Left forelimb (tissue), 1 donor: ENCODE results near the gene USP17L29.
A peak's percentile ranks its signal among the peaks of the same experiment; 100 is the strongest.
"Not testable (repeated sequence)": the region's sequence is repeated elsewhere in the genome, so short reads cannot be mapped to it uniquely, and the experiment has no call there.

Experiments
- DNase-seq: peaks from one replicate; pipeline ENCODE4 v3.0.0-alpha.2; 2018; ENCODE audit warnings: low spot score

Gene USP17L29, protein sequence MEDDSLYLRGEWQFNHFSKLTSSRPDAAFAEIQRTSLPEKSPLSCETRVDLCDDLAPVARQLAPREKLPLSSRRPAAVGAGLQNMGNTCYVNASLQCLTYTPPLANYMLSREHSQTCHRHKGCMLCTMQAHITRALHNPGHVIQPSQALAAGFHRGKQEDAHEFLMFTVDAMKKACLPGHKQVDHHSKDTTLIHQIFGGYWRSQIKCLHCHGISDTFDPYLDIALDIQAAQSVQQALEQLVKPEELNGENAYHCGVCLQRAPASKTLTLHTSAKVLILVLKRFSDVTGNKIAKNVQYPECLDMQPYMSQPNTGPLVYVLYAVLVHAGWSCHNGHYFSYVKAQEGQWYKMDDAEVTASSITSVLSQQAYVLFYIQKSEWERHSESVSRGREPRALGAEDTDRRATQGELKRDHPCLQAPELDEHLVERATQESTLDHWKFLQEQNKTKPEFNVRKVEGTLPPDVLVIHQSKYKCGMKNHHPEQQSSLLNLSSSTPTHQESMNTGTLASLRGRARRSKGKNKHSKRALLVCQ

GRCh38 chr4:9353338-9353737 lies at the start of gene USP17L29:
USP17L29 (plus strand) TSS chr4:9353638; CDS start chr4:9353638, 0 bp downstream.
- DNase-seq, result not testable (repeated sequence)

DNA sequence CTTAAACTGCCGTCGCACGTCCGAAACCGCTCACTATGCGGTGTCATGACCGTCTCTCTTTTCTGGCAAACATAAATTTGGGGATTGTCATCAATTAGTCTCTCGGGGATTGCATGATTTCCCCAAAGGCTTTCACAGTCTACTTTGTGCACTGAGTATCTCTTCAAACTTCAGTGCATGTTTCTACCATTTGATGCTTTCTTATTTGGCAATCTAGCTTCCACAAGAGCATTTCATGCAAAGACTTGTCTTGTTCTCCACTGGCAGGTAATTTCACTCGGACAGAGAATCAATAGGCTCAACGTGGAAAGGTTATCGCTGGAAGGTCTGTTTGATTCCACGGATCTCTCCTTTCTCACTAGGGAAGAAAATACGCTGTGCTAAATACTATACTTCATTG lies 29.2 kb upstream of the USP17L29 start:
- DNase-seq, result not testable (repeated sequence)

DNA sequence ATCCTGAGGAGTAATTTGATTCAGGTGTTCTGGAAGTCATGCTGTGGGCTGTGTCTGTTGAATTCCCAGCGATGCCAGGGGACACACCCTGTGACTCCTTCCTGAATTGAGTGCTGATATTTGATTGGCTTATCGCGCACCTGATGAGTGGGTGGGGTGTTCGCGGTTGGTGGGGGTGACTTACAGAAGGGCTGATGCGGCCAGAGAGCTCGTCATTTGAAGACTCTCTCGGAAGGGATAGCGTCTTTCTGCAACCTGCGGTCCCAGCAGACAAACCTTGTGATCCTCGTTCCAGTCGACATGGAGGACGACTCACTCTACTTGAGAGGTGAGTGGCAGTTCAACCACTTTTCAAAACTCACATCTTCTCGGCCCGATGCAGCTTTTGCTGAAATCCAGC lies 28.6 kb upstream of the USP17L29 start, which contains the start of gene USP17L24:
Gene USP17L24 (plus strand): TSS at position 301 of the 400 bp plus-strand sequence. CDS start 0 bp downstream, at position 301.
- DNase-seq, result not testable (repeated sequence)

DNA sequence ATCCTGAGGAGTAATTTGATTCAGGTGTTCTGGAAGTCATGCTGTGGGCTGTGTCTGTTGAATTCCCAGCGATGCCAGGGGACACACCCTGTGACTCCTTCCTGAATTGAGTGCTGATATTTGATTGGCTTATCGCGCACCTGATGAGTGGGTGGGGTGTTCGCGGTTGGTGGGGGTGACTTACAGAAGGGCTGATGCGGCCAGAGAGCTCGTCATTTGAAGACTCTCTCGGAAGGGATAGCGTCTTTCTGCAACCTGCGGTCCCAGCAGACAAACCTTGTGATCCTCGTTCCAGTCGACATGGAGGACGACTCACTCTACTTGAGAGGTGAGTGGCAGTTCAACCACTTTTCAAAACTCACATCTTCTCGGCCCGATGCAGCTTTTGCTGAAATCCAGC lies 23.8 kb upstream of the USP17L29 start, which contains the start of gene USP17L25:
Gene USP17L25 (plus strand): TSS at position 301 of the 400 bp plus-strand sequence. CDS start 0 bp downstream, at position 301.
- not testable (repeated sequence) for DNase-seq

DNA sequence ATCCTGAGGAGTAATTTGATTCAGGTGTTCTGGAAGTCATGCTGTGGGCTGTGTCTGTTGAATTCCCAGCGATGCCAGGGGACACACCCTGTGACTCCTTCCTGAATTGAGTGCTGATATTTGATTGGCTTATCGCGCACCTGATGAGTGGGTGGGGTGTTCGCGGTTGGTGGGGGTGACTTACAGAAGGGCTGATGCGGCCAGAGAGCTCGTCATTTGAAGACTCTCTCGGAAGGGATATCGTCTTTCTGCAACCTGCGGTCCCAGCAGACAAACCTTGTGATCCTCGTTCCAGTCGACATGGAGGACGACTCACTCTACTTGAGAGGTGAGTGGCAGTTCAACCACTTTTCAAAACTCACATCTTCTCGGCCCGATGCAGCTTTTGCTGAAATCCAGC lies 19.1 kb upstream of the USP17L29 start, which contains the start of gene USP17L26:
Gene USP17L26 (plus strand): TSS at position 301 of the 400 bp plus-strand sequence. CDS start 0 bp downstream, at position 301.
- not testable (repeated sequence) for DNase-seq

DNA sequence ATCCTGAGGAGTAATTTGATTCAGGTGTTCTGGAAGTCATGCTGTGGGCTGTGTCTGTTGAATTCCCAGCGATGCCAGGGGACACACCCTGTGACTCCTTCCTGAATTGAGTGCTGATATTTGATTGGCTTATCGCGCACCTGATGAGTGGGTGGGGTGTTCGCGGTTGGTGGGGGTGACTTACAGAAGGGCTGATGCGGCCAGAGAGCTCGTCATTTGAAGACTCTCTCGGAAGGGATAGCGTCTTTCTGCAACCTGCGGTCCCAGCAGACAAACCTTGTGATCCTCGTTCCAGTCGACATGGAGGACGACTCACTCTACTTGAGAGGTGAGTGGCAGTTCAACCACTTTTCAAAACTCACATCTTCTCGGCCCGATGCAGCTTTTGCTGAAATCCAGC lies 14.3 kb upstream of the USP17L29 start, which contains the start of gene USP17L5:
Gene USP17L5 (plus strand): TSS at position 301 of the 400 bp plus-strand sequence. CDS start 0 bp downstream, at position 301.
- DNase-seq, result not testable (repeated sequence)

DNA sequence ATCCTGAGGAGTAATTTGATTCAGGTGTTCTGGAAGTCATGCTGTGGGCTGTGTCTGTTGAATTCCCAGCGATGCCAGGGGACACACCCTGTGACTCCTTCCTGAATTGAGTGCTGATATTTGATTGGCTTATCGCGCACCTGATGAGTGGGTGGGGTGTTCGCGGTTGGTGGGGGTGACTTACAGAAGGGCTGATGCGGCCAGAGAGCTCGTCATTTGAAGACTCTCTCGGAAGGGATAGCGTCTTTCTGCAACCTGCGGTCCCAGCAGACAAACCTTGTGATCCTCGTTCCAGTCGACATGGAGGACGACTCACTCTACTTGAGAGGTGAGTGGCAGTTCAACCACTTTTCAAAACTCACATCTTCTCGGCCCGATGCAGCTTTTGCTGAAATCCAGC lies 9.6 kb upstream of the USP17L29 start, which contains the start of gene USP17L27:
Gene USP17L27 (plus strand): TSS at position 301 of the 400 bp plus-strand sequence. CDS start 0 bp downstream, at position 301.
- DNase-seq, result not testable (repeated sequence)

DNA sequence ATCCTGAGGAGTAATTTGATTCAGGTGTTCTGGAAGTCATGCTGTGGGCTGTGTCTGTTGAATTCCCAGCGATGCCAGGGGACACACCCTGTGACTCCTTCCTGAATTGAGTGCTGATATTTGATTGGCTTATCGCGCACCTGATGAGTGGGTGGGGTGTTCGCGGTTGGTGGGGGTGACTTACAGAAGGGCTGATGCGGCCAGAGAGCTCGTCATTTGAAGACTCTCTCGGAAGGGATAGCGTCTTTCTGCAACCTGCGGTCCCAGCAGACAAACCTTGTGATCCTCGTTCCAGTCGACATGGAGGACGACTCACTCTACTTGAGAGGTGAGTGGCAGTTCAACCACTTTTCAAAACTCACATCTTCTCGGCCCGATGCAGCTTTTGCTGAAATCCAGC lies 4.8 kb upstream of the USP17L29 start, which contains the start of gene USP17L28:
Gene USP17L28 (plus strand): TSS at position 301 of the 400 bp plus-strand sequence. CDS start 0 bp downstream, at position 301.
- not testable (repeated sequence) for DNase-seq

GRCh38 chr4:9350866-9351265 lies 2.6 kb upstream of the USP17L29 start:
- not testable (repeated sequence) for DNase-seq

GRCh38 chr4:9362829-9363228 lies 9.4 kb downstream of the USP17L29 start, which contains the start of gene USP17L30:
USP17L30 (plus strand) TSS chr4:9363129; CDS start chr4:9363129, 0 bp downstream.
- DNase-seq, result not testable (repeated sequence)

DNA sequence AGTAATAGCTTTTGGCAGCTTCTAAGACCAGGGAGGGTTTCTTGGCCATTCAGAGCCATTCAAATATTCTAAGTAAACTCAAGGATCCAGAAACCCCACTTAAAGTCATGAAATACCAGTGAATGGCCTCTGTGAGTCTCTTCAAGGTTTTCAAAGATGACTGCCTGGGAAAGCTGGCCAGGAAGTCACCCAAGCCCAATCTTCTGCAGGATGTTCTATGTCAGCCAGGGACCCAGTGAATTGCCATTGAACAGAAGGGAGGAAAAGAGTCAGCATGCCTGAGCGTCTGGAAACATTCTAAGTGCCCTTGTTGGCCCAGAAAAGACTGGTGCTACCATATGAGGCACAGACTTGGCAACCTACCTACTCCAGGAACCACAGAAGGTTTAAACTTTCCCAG lies 26.4 kb downstream of the USP17L29 start:
- not testable (repeated sequence) for DNase-seq

DNA sequence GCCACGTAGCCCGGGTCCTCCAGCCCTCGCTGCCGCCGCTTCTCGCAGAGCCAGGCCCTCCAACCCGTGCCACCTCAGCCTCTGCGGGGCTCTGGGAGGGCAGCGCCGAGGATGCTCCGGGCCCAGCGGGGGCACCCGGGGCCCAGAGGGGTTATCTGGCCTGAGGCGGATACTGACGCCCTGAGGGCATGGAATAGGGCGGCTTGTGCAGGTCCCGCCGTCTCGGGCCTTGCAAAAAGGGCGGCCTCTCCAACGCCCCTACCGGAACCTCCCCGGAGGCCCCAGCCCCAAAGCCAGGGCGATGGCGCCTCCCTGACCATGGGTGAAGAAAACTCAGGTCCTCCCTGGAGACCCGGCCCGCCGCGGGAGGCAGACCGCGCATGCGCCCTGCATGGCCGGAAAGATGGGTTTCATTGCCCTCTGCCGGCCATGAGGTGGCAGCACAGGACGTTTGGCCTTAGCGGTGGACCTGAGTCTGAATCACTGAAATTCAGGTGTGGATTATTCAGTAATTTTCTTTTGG lies 27.6 kb downstream of the USP17L29 start:
- DNase-seq, result peak; percentile 67

DNA sequence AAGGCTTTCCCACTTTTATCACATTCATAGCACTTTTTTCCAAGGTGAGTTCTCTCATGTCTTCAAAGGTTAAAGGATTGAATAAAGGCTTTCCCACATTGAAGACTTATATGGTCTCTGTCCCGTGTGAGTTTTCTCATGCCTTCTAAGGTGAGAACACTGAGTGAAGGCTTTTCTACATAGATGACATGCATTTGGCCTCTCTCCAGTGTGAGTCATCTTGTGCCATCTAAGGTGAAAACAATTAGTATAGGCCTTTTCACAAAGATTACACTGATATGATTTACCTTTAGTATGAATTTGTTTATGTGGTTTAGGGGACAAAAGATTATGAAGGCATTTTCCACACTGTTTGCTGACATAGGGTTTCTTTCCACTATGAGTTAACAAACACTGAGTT lies 30.7 kb downstream of the USP17L29 start:
- DNase-seq, result no peak

DNA sequence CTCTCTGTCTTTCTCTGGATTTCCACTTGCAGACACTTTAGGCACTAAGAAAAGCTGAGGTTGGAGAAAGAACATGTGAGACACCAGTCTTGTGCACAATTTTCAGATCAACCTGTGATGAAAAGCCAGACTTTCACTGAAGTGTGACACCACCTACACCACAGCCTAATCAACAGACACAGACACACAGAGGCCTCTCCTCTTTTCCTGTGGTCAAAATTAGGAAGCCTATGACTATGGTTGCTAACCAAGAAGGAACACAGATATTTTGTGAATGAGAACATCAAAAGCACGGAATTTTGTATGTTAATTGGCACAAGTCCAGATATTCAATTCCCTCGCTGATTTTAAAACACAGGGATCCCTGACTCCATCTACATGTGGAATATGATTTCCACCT lies 35.6 kb downstream of the USP17L29 start:
- DNase-seq, result not testable (repeated sequence)
